H9 (cell line): Measurements from ENCODE around the gene CHDH. TPM values are rescaled to one million over a fixed set of nuclear protein-coding genes. Genes with fewer than 3 reads are reported as not detected.

ENCODE experiments used
- DNase-seq: peaks from one replicate; pipeline ENCODE4 v3.0.0-alpha.2; 2017
- H2AFZ ChIP-seq: one replicate; pipeline ENCODE4 v1.6.1; 2013; ENCODE audit warnings: mild to moderate bottlenecking, low read length, control low read depth, moderate library complexity
- H2AK5ac ChIP-seq: 2 replicates; pipeline ENCODE4 v1.6.1; 2013; ENCODE audit warnings: low read length, control low read depth, mixed read lengths; ENCODE audit not compliant: insufficient read length
- H2BK120ac ChIP-seq: one replicate; pipeline ENCODE4 v1.6.1; 2013; ENCODE audit warnings: low read depth, mild to moderate bottlenecking, low read length, control low read depth, inconsistent platforms; ENCODE audit not compliant: poor library complexity, severe bottlenecking
- H2BK12ac ChIP-seq: 2 replicates; pipeline ENCODE4 v1.6.1; 2013; ENCODE audit warnings: low read length, control low read depth, mixed read lengths, low read depth; ENCODE audit not compliant: insufficient read length
- H2BK15ac ChIP-seq: 2 replicates; pipeline ENCODE4 v1.6.1; 2013; ENCODE audit warnings: low read depth, low read length, control low read depth
- H2BK20ac ChIP-seq: one replicate; pipeline ENCODE4 v1.6.1; 2013; ENCODE audit warnings: low read depth, mild to moderate bottlenecking, low read length, control low read depth, inconsistent platforms; ENCODE audit not compliant: poor library complexity, severe bottlenecking
- H2BK5ac ChIP-seq: 2 replicates; pipeline ENCODE4 v1.6.1; 2013; ENCODE audit warnings: low read length, control low read depth, mixed read lengths; ENCODE audit not compliant: insufficient read length
- H3K14ac ChIP-seq: 2 replicates; pipeline ENCODE4 v1.6.1; 2013; ENCODE audit warnings: low read length, control low read depth; ENCODE audit not compliant: insufficient read depth
- H3K18ac ChIP-seq: 2 replicates; pipeline ENCODE4 v1.6.1; 2013; ENCODE audit warnings: low read depth, mild to moderate bottlenecking, mixed read lengths, low read length, control low read depth; ENCODE audit not compliant: insufficient read length
- H3K23ac ChIP-seq: 2 replicates; pipeline ENCODE4 v1.6.1; 2013; ENCODE audit warnings: low read length, control low read depth, mixed read lengths, low read depth; ENCODE audit not compliant: insufficient read length
- H3K23me2 ChIP-seq: 2 replicates; pipeline ENCODE4 v1.6.1; 2013; ENCODE audit warnings: low read depth, mild to moderate bottlenecking, mixed read lengths, low read length, control low read depth; ENCODE audit not compliant: insufficient read length, poor library complexity, severe bottlenecking
- H3K27ac ChIP-seq: 2 replicates; pipeline ENCODE4 v1.5.1; 2013; ENCODE audit warnings: low read length, control low read depth, mixed read lengths, low read depth; ENCODE audit not compliant: insufficient read length
- H3K27me3 ChIP-seq: 2 replicates; pipeline ENCODE4 v1.6.1; 2013; ENCODE audit warnings: low read length, control low read depth, inconsistent platforms; ENCODE audit not compliant: insufficient read depth
- H3K4ac ChIP-seq: 2 replicates; pipeline ENCODE4 v1.6.1; 2013; ENCODE audit warnings: low read depth, mild to moderate bottlenecking, control low read depth, inconsistent platforms, low read length, moderate library complexity
- H3K4me1 ChIP-seq: 2 replicates; pipeline ENCODE4 v1.6.1; 2013; ENCODE audit warnings: low read length, control low read depth, inconsistent platforms; ENCODE audit not compliant: insufficient read depth
- H3K4me2 ChIP-seq: 2 replicates; pipeline ENCODE4 v1.6.1; 2013; ENCODE audit warnings: low read length, control low read depth, mixed read lengths; ENCODE audit not compliant: insufficient read length, insufficient read depth
- H3K56ac ChIP-seq: 2 replicates; pipeline ENCODE4 v1.6.1; 2013; ENCODE audit warnings: low read depth, mild to moderate bottlenecking, mixed read lengths, low read length, control low read depth; ENCODE audit not compliant: insufficient read length
- H3K79me1 ChIP-seq: 2 replicates; pipeline ENCODE4 v1.6.1; 2013; ENCODE audit warnings: low read depth, mild to moderate bottlenecking, moderate library complexity, low read length, control low read depth, inconsistent platforms; ENCODE audit not compliant: insufficient read depth, poor library complexity, severe bottlenecking
- H3K79me2 ChIP-seq: 2 replicates; pipeline ENCODE4 v1.6.1; 2013; ENCODE audit warnings: low read length, control low read depth, inconsistent platforms; ENCODE audit not compliant: insufficient read depth
- H3K9ac ChIP-seq: 2 replicates; pipeline ENCODE4 v1.6.1; 2013; ENCODE audit warnings: low read length, control low read depth, mixed read lengths; ENCODE audit not compliant: insufficient read length; ENCODE audit errors: extremely low read depth
- H3K9me3 ChIP-seq: one replicate; pipeline ENCODE4 v1.6.1; 2013; ENCODE audit warnings: low read depth, low read length, inconsistent platforms; ENCODE audit not compliant: control insufficient read depth
- H3T11ph ChIP-seq: one replicate; pipeline ENCODE4 v1.6.1; 2013; ENCODE audit warnings: mild to moderate bottlenecking, low read length, control low read depth, inconsistent platforms
- H4K20me1 ChIP-seq: one replicate; pipeline ENCODE4 v1.6.1; 2013; ENCODE audit not compliant: control insufficient read depth, insufficient read length, insufficient read depth
- H4K5ac ChIP-seq: 2 replicates; pipeline ENCODE4 v1.6.1; 2013; ENCODE audit warnings: low read depth, mild to moderate bottlenecking, mixed read lengths, low read length, control low read depth; ENCODE audit not compliant: insufficient read length
- H4K8ac ChIP-seq: replicated peaks from 2 replicates; pipeline ENCODE4 v1.6.1; 2013; ENCODE audit warnings: low read length, control low read depth, mixed read lengths, low read depth; ENCODE audit not compliant: insufficient read length
- H4K91ac ChIP-seq: 2 replicates; pipeline ENCODE4 v1.6.1; 2013; ENCODE audit warnings: low read depth, mild to moderate bottlenecking, moderate library complexity, mixed read lengths, low read length, control low read depth; ENCODE audit not compliant: insufficient read length
- H3K27ac Mint-ChIP-seq, 3 experiments: 2 replicates in 2 of 3; 3 replicates in 1 of 3; pipeline ENCODE4 v1.8.0; 2020 to 2021; ENCODE audit warnings: mixed read lengths in 3 of 3, mild to moderate bottlenecking in 1 of 3, moderate library complexity in 1 of 3
- H3K27me3 Mint-ChIP-seq: 2 replicates; pipeline ENCODE4 v1.8.0; 2021; ENCODE audit warnings: low read depth, mild to moderate bottlenecking, moderate library complexity, mixed read lengths
- H3K36me3 Mint-ChIP-seq, 3 experiments: 2 replicates in 2 of 3; 3 replicates in 1 of 3; pipeline ENCODE4 v1.8.0; 2020 to 2021; ENCODE audit warnings: low read depth in 3 of 3, mixed read lengths in 3 of 3; ENCODE audit not compliant: insufficient read depth in 1 of 3
- H3K4me1 Mint-ChIP-seq, 2 experiments: 2 replicates each; pipeline ENCODE4 v1.8.0; 2020; ENCODE audit warnings: mixed read lengths in 2 of 2
- H3K4me3 Mint-ChIP-seq, 2 experiments: 2 replicates in 1 of 2; 3 replicates in 1 of 2; pipeline ENCODE4 v1.8.0; 2020 to 2021; ENCODE audit warnings: mild to moderate bottlenecking in 2 of 2, mixed read lengths in 2 of 2, moderate library complexity in 1 of 2
- H3K9me3 Mint-ChIP-seq, 2 experiments: 2 replicates in 1 of 2; 3 replicates in 1 of 2; pipeline ENCODE4 v1.8.0; 2020; ENCODE audit warnings: mild to moderate bottlenecking in 2 of 2, mixed read lengths in 2 of 2, moderate library complexity in 1 of 2
- CTCF ChIP-seq: fragments of 200-600 bp; sonication (generic); conservative IDR thresholded peaks from 3 replicates; pipeline ENCODE4 v1.8.0; 2021; ENCODE audit warnings: antibody characterized with exemption, mild to moderate bottlenecking
- WGBS: extraction: QIAGEN DNeasy Blood & Tissue Kit; methylation state at CpG from one replicate; pipeline ENCODE4 v1.1.7; 2013; ENCODE audit warnings: missing lambda C conversion rate, low lambda C conversion rate, mixed read lengths; ENCODE audit not compliant: insufficient read length; ENCODE audit errors: extremely low coverage; 5-methylcytosine and 5-hydroxymethylcytosine counted together
- total RNA-seq: library from RNA; stranded (reverse); gene quantifications from 2 replicates; pipeline ENCODE4 v1.2.1, GENCODE V29; 2021

The CHDH gene
- total RNA-seq, 1 experiment from 2014 or later, result 11.0 TPM

- Histone ChIP-seq H2AK5ac (no peak overlapping the region), H4K8ac (no peak overlapping the region), H3K23me2 (no peaks in the 10 kb centered on the region), H3K18ac (no peak overlapping the region), H4K20me1 (no peaks in the 10 kb centered on the region), H3K4me2 (no peak overlapping the region), H2BK20ac (no peak overlapping the region), H2AFZ (no peak overlapping the region), H3T11ph (no peak overlapping the region), H3K4ac (no peak overlapping the region), H3K14ac (no peak overlapping the region), H2BK120ac (no peak overlapping the region), H2BK15ac (no peak overlapping the region), H4K5ac (no peak overlapping the region), H3K9me3 (no peaks in the 10 kb centered on the region), H3K23ac (no peak overlapping the region), H3K79me1 (no peaks in the 10 kb centered on the region), H3K27ac (no peak overlapping the region), H3K9ac (no peak overlapping the region), H3K27me3 (no peaks in the 10 kb centered on the region), H3K4me1 (no peaks in the 10 kb centered on the region), H3K56ac (no peak overlapping the region), H4K91ac (no peak overlapping the region), H2BK5ac (no peak overlapping the region), H3K79me2 (no peaks in the 10 kb centered on the region), H2BK12ac (no peak overlapping the region)
- Mint-ChIP-seq H3K9me3 (no peaks in the 10 kb centered on the region), H3K36me3 (no peaks in the 10 kb centered on the region; a peak in 1 of 7 replicates), H3K27me3 (peaks cover 3% of the 10 kb centered on the region; the same call in 1 of the 2 replicates), H3K4me1 (peaks cover 10 to 14% of the 10 kb centered on the region in 2 experiments; a peak in 3 of 4 replicates), H3K4me3 (no peak overlapping the region), H3K27ac (no peak overlapping the region)
- DNase-seq, result no peak
- no CpG with 5 or more reads among the region's 4 CpGs for WGBS
- TF ChIP-seq CTCF, result no peak
Observed at GRCh38 chr3:53780171-53780570, 66.0 kb downstream of the CHDH start.
